Memory B cell (primary cell): Measurements from ENCODE around the gene ZNF350.

Experiments used
- ATAC-seq: fragments of 150-1000 bp; cut with Tn5 transposase; 2 replicates; pipeline ENCODE4 v1.10.0; 2021; ENCODE audit warnings: low read depth, mild to moderate bottlenecking, moderate library complexity
- DNase-seq, 2 donors: peaks; one replicate each; pipeline ENCODE4 v3.0.0; 2022; ENCODE audit warnings: low spot score in 2 of 2
- H3K27ac Mint-ChIP-seq: one replicate; pipeline ENCODE4 v1.8.0; 2022; ENCODE audit warnings: mild to moderate bottlenecking, moderate library complexity, mixed read lengths
- H3K27me3 Mint-ChIP-seq: one replicate; pipeline ENCODE4 v1.8.0; 2022; ENCODE audit warnings: mixed read lengths
- H3K36me3 Mint-ChIP-seq: one replicate; pipeline ENCODE4 v1.8.0; 2022; ENCODE audit warnings: mild to moderate bottlenecking, mixed read lengths
- H3K4me1 Mint-ChIP-seq: one replicate; pipeline ENCODE4 v1.8.0; 2022; ENCODE audit warnings: mixed read lengths
- H3K4me3 Mint-ChIP-seq: one replicate; pipeline ENCODE4 v1.8.0; 2022; ENCODE audit warnings: mild to moderate bottlenecking, moderate library complexity, mixed read lengths
- H3K9me3 Mint-ChIP-seq: one replicate; pipeline ENCODE4 v1.8.0; 2022; ENCODE audit warnings: mixed read lengths

The ZNF350 gene

DNA sequence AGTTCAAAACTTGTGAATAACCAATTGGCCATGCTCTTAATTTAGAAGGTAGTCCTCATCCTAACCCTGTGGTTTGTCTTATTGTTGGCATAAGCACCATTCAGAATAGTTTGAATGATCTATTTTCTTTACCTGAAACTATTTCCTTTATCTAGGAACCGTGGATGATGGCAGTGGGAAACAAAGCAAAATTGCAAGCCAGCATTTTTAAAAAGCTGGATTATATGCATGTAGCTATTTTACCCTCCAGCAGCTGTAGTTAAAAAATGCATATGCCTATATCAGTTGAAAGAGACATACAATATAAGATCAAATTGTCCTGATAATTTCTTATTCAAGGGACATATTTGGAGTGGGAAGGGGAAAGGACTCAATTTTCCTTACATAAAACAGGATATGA, 40.0 kb downstream of the ZNF350 start:
- H3K9me3 Mint-ChIP-seq: peaks cover 28% of the 10 kb centered on the region
- ATAC-seq: no peak
- H3K27me3 Mint-ChIP-seq: no peaks in the 10 kb centered on the region
- no peak overlapping the region for H3K27ac Mint-ChIP-seq
- H3K36me3 Mint-ChIP-seq: peaks cover 41% of the 10 kb centered on the region
- H3K4me1 Mint-ChIP-seq: no peaks in the 10 kb centered on the region
- H3K4me3 Mint-ChIP-seq: no peak overlapping the region
- no peak for DNase-seq

DNA sequence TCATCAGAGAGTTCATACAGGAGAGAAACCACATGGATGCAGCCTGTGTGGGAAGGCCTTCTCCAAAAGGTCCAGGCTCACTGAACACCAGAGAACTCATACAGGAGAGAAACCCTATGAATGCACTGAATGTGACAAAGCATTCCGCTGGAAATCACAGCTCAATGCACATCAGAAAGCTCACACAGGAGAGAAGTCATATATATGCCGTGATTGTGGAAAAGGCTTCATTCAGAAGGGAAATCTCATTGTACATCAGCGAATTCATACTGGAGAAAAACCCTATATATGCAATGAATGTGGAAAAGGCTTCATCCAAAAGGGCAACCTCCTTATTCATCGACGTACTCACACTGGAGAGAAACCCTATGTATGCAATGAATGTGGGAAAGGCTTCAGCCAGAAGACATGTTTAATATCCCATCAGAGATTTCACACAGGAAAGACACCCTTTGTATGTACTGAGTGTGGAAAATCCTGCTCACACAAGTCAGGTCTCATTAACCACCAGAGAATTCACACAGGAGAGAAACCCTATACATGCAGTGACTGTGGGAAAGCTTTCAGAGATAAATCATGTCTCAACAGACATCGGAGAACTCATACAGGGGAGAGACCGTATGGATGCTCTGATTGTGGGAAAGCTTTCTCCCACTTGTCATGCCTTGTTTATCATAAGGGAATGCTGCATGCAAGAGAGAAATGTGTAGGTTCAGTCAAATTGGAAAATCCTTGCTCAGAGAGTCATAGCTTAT, 41.7 kb downstream of the ZNF350 start:
- Mint-ChIP-seq H3K36me3 (peaks cover 55% of the 10 kb centered on the region), H3K4me3 (no peak overlapping the region), H3K9me3 (peaks cover 31% of the 10 kb centered on the region), H3K27me3 (no peaks in the 10 kb centered on the region), H3K4me1 (no peaks in the 10 kb centered on the region), H3K27ac (no peak overlapping the region)
- ATAC-seq: no peak
- DNase-seq: no peak

DNA sequence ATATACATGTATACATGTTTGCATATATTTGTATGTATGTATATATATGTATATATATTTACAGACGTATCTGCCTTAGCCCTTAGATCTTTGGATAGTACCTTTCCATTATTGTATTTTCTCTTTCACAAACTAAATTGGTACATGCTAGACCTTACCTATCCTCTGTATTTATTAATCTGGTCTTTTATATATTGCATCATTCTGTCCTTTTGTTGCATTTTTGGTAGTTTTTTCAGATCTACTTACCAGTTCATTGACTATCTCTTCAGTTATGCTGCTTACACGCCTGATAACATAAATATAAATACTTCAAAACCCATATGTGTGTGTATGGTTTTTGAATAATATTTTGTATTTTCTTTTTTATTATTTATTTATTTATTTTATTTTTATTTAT, 47.7 kb downstream of the ZNF350 start:
- Mint-ChIP-seq H3K36me3 (peaks cover 88% of the 10 kb centered on the region), H3K4me3 (no peak overlapping the region), H3K27ac (no peak overlapping the region), H3K4me1 (no peaks in the 10 kb centered on the region), H3K27me3 (no peaks in the 10 kb centered on the region), H3K9me3 (peaks cover 28% of the 10 kb centered on the region)
- DNase-seq: no peak
- no peak for ATAC-seq

DNA sequence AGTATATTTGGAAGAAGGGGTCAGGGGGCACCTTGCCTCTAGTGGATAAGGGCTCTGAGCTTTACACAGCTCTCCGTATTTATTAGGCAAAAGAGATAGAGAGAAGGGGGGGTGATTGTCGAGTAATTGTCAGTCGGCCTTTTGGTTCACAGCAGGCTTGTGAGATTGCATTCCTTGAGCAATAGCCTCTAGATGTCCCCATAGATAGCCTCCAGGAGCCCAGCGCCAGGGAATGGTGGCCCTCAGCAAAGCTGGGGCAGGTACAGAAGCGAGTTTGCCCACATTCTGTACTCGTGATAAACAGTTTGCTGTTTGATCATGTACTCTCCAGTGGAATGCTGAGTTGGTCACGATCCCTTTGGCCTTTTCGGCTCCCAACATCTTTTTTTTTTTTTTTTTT, 54.7 kb downstream of the ZNF350 start:
- no peak overlapping the region for H3K4me3 Mint-ChIP-seq
- peaks cover 73% of the 10 kb centered on the region for H3K36me3 Mint-ChIP-seq
- peaks cover 16% of the 10 kb centered on the region for H3K4me1 Mint-ChIP-seq
- no peak overlapping the region for H3K27ac Mint-ChIP-seq
- H3K27me3 Mint-ChIP-seq: no peaks in the 10 kb centered on the region
- no peak for DNase-seq
- no peak for ATAC-seq
- H3K9me3 Mint-ChIP-seq: peaks cover 20% of the 10 kb centered on the region

DNA sequence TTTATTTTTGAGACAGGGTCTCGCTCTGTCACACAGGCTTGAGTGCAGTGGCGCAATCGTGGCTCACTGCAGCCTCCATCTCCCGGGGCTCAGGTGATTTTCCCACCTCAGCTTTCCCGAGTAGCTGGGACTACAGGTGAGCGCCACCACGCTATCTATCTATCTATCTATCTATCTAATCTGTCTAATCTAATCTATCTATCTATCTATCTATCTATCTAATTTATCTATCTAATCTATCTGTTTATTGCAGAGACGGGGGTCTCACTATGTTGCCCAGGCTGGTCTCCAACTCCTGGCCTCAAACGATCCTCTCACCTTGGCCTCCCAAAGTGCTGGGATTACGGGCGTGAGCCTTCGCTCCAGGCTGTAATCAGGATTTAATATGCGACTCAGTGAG, 58.8 kb downstream of the ZNF350 start:
- peaks cover 47% of the 10 kb centered on the region for H3K36me3 Mint-ChIP-seq
- peak overlapping the region; percentile 96 for H3K27ac Mint-ChIP-seq
- H3K4me1 Mint-ChIP-seq: peaks cover 19% of the 10 kb centered on the region
- H3K4me3 Mint-ChIP-seq: peak overlapping the region; percentile 100
- no peak for ATAC-seq
- no peak for DNase-seq
- H3K27me3 Mint-ChIP-seq: no peaks in the 10 kb centered on the region
- peaks cover 25% of the 10 kb centered on the region for H3K9me3 Mint-ChIP-seq

DNA sequence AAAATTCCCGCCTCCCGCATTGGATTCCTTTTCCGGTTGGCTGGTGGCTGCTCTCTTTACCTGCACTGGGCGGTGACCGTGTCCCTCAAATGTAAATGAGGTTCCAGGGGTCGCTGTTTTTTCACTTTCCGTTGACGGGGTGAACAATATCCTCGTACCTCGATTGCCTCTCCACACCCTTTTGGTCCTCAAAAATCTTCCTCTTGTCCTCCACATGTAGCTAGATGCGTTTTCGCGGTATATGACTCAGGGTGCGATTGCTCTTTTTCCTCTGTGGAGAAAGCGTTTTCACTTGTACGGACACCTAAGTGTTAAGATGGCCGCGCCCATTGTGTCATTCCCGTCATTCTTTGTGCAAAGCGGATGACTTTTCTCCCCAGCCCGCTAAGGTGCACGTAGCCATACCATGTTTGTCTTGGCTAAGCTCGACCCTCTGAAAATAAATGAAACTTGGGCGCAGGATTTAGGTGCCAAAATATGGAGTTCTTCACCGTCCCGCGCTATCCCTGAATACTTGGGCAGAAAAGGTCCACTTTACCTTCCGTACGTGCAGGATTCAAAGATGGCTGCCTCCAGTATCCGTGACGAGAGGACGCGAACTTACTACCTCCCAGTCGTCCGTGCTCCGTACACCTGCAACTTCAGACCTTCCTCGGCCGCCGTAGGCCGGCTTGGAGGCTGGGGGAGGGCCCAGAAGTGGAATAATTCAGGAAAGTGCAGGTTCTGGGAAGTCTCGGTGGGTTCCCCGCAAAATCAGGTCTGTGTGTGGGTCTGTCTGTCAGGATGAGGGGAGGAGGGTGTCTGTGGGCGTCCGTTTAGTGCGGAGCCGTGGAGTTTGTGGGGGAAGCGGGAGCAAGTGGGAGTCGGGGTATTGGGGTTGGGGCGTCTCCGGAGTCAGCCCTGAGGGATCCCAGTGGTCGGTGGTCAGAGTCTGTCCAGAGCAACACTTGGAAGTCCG, 59.6 kb downstream of the ZNF350 start, which contains the start of gene ZNF613:
ZNF613 (plus strand) TSS at position 689 of the 958 bp plus-strand sequence. CDS start 8,749 bp downstream, outside the sequence.
- Mint-ChIP-seq H3K27me3 (no peaks in the 10 kb centered on the region), H3K36me3 (peaks cover 42% of the 10 kb centered on the region), H3K4me1 (peaks cover 19% of the 10 kb centered on the region), H3K4me3 (peak within 1 kb of the TSS; percentile 100), H3K9me3 (peaks cover 25% of the 10 kb centered on the region), H3K27ac (peak within 1 kb of the TSS; percentile 96)
- ATAC-seq (peak; percentile 87), DNase-seq (peak; percentile 76 to 79)

DNA sequence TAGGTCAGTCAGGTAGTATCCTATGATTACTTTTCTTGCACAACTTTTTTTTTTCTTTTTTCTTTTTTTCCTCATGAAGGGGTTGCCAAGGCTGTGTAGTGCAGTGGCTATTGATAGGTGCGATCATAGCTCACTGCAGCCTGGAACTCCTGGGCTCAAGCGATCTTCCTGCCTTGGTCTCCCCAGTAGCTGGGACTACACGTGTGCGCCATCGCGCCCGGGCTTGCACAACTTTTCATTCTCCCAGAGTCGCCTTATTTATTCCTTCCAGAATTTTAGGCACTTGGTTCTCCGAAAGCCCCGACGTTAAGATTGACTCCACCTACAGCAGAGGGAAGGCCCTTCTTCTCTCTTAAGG, 60.2 kb downstream of the ZNF350 start:
- Mint-ChIP-seq H3K27ac (peak overlapping the region; percentile 96), H3K4me3 (peak overlapping the region; percentile 100), H3K9me3 (peaks cover 21% of the 10 kb centered on the region), H3K27me3 (no peaks in the 10 kb centered on the region), H3K36me3 (peaks cover 38% of the 10 kb centered on the region), H3K4me1 (peaks cover 19% of the 10 kb centered on the region)
- no peak for DNase-seq
- no peak for ATAC-seq

DNA sequence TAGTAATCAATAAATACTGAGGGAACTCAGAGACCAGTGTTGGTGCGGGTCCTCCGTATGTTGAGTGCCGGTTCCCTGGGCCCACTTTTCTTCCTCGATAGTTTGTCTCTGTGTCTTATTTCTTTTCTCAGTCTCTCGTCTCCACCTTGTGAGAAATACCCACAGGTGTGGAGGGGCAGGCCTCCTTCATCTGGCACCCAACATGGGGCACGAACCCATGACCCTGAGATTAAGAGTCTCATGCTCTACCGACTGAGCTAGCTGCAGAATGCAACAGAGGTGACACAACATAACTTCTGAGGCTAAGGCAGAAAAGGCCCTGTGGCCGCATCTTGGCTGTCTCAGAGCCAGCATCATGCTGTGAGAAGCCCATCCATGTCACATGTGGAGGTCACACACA, 64.7 kb downstream of the ZNF350 start:
- H3K27me3 Mint-ChIP-seq: no peaks in the 10 kb centered on the region
- H3K4me3 Mint-ChIP-seq: no peak overlapping the region
- DNase-seq: no peak
- no peak overlapping the region for H3K27ac Mint-ChIP-seq
- peaks cover 15% of the 10 kb centered on the region for H3K36me3 Mint-ChIP-seq
- no peak for ATAC-seq
- peaks cover 3% of the 10 kb centered on the region for H3K4me1 Mint-ChIP-seq
- peaks cover 19% of the 10 kb centered on the region for H3K9me3 Mint-ChIP-seq

DNA sequence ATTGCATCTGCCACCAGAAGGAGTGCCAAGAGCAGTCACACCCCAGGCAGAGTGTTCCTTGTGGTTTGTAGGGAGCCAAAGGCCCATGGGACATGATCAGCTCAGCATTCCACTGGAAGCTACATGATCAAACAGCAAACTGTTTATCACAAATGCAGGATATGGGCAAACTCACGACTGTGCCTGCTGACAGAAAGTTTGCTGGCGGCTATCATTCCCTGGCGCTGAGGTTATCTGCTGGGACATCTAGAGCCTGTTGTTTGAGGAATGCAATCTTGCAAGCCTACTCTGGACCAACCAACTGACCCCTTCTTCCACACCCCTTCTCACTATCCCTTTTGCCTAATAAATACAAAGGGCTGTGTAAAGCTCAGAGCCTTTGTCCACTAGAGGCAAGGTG, 67.0 kb downstream of the ZNF350 start:
- ATAC-seq (no peak), DNase-seq (no peak)
- H3K9me3 Mint-ChIP-seq: peaks cover 19% of the 10 kb centered on the region
- H3K4me1 Mint-ChIP-seq: peaks cover 3% of the 10 kb centered on the region
- no peak overlapping the region for H3K4me3 Mint-ChIP-seq
- peaks cover 14% of the 10 kb centered on the region for H3K36me3 Mint-ChIP-seq
- H3K27ac Mint-ChIP-seq: no peak overlapping the region
- no peaks in the 10 kb centered on the region for H3K27me3 Mint-ChIP-seq

DNA sequence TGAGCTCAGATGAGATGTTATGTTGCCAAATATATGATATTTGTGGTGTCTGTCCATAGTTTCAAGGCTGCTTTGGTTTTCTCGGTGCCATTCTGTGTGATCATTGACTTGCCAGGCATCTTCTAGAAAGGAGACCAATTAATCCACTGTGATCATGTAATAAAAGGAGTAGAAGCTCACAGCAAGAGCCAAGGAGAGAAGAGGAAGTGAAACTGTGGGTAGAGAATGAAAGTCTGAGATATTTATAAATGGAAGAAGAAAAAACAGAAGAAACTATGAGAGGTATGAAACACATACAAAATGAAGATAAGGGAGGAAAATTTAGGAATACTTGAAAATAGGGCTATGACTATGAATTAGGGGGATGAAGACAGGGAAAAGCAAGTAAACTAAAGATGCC, 70.5 kb downstream of the ZNF350 start:
- no peak for ATAC-seq
- no peak for DNase-seq
- Mint-ChIP-seq H3K36me3 (peaks cover 13% of the 10 kb centered on the region), H3K4me1 (peaks cover 3% of the 10 kb centered on the region), H3K27me3 (no peaks in the 10 kb centered on the region), H3K27ac (no peak overlapping the region), H3K9me3 (peaks cover 23% of the 10 kb centered on the region), H3K4me3 (no peak overlapping the region)

DNA sequence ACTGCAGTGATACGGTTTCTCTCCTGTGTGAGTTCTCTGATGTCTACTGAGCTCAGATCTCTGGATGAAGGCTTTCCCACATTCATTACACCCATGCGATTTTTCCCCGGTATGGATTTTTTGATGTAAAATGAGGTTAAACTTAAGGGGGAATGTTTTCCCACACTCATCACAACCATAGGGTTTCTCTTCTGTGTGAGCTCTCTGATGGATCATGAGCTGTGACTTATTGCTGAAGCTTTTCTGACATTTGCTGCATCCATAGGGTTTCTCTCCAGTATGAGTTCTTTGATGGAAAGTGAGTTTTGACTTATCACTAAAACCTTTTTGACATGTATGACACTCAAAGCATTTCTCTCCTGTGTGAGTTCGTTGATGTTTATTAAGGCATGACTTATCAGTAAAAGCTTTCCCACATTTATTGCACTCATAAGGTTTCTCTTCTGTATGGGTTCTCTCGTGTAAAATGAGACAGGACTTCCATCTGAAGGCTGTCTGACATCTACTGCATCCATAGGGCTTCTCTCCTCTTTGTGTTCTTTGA, 71.2 kb downstream of the ZNF350 start:
- ATAC-seq (no peak), DNase-seq (no peak)
- Mint-ChIP-seq H3K4me1 (peaks cover 3% of the 10 kb centered on the region), H3K4me3 (no peak overlapping the region), H3K9me3 (peaks cover 25% of the 10 kb centered on the region), H3K27me3 (no peaks in the 10 kb centered on the region), H3K36me3 (peaks cover 11% of the 10 kb centered on the region), H3K27ac (no peak overlapping the region)
